ENCODE results near the gene BRMS1.
A peak's percentile ranks its signal among the peaks of the same experiment; 100 is the strongest.
"Not testable (repeated sequence)": the region's sequence is repeated elsewhere in the genome, so short reads cannot be mapped to it uniquely, and the experiment has no call there.

The BRMS1 gene

DNA sequence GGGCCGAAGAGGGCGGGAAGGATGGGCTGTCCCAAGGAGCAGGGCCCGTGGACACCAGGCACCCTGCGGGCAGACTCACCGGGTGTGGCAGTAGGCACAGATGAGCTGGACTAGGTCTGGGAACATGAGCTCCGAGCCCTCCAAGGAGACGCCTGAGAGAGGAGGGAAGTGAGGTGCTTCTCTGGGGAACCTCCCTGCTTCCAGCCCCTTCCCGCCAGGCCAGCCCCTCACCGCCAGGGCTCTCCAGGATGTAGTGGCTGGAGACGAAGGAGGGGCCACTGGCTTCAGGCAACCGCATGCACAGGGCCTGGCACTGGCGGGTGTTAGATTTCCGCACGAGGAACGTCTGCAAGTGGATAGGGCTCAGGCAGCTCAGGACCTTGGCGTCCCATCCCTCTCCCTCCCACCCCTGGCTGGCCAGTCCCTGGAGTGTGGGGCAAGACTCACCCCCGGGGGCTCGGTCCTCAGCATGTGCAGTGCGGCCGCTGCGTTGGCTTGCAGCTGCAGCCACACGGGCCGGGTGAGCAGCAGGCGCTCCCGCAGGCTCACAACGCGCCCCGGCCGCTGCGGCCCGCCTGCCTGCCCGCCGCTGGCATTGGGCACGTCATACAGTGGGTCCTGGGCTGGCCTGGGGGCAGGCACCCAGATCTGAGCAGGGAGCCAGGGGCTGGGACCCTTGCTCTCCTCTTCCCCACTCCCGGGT lies 9.2 kb downstream of the BRMS1 start:
- no peak for DNase-seq

GRCh38 chr11:66334605-66335442 lies 10.1 kb downstream of the BRMS1 start:
- no peak for DNase-seq

GRCh38 chr11:66333896-66334604 lies 10.9 kb downstream of the BRMS1 start:
- no peak for DNase-seq

DNA sequence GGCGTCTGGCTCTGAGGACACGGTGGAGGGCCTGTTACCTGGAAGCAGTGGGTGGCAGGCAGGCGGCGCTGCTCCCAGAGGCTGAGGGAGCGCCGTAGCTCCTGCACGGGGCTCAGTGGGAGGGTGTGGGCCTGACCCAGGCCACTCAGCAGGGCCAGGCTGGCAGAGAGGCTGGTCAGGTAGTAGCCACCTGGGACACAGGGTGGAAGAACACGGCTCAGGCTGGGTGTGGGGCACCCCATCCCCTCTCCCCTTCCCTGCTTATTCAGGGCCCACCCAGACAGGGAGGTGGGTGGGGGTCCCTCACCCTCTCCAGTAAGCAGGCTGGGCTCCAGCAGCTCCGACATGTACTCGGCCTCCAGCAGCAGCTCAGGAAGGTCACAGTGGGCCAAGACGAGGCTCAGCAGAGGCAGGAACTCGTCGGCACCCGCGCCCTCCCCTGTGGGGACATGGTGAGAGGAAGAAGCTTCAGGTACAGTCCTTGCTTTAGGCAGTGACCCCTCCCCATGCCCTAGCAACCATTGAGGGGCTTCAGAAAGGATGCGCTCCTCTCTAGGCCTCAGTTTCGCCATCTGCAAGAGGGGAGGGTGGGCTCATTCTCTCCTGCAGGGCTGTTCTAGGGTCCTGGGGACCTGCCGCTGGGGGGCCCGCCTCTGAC lies 11.6 kb downstream of the BRMS1 start:
- DNase-seq, result no peak

GRCh38 chr11:66332371-66333219 lies 12.3 kb downstream of the BRMS1 start:
- no peak for DNase-seq

DNA sequence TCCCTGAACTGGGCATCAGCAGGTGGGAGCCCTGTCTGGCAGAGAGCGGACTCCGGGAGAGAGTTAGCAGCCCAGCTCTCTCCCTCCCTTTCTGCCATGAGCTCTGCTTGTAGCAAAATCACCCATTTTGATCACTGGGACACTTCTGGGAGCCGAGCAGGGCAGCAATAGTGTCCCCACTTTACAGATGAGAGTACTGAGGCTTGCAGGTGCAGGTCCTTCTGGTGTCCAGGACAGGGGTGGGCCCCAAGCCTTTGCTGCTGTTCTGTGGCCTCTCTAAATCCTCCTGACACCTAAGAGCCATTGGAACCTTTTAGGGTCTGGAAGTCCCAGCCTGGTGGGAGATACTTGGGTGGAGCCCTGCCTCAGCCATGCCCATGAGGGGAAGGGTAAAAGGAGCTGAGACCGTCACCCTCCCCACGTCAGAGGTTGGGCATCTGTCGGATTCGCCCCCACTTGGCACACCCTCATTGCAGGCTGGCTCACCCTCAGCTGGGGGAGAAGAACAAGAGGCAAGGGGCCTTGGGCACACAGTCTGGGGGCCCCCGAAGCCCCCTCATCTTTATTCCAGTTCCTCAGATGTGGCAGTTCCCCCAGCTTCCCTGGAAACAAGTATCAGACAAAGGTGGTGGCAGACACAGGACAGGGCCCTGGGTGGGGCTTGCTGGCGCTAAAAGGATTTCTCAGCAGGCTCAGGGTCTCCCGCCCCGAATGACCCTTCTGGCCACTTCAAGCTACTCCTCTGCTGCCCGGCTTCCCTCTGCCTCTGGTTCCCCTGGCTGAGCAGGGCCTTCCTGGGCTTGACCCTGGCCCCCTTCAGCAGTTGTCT lies 13.1 kb downstream of the BRMS1 start:
- DNase-seq, result no peak

DNA sequence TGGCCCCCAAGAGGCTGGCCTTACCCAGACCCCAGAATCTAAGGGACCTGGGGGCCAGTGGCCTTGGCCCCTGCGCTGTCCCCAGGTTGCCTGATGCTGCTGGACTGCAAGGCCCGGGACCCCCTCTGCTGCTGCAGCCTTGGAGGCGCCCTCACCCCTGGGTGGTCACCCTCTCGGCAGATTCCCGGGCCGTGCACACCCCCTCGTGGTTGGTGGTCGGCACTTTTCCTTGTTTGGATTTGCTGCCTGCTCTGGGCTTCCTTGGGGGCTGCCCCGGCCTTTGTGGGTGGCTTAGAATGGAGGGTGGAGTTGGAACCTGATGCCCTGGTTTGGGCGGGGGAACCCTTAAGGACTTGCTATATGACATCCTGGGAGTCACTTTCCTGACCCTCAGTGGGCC lies 14.0 kb downstream of the BRMS1 start:
- no peak for DNase-seq

GRCh38 chr11:66329165-66329673 lies 15.7 kb downstream of the BRMS1 start:
- no peak for DNase-seq

DNA sequence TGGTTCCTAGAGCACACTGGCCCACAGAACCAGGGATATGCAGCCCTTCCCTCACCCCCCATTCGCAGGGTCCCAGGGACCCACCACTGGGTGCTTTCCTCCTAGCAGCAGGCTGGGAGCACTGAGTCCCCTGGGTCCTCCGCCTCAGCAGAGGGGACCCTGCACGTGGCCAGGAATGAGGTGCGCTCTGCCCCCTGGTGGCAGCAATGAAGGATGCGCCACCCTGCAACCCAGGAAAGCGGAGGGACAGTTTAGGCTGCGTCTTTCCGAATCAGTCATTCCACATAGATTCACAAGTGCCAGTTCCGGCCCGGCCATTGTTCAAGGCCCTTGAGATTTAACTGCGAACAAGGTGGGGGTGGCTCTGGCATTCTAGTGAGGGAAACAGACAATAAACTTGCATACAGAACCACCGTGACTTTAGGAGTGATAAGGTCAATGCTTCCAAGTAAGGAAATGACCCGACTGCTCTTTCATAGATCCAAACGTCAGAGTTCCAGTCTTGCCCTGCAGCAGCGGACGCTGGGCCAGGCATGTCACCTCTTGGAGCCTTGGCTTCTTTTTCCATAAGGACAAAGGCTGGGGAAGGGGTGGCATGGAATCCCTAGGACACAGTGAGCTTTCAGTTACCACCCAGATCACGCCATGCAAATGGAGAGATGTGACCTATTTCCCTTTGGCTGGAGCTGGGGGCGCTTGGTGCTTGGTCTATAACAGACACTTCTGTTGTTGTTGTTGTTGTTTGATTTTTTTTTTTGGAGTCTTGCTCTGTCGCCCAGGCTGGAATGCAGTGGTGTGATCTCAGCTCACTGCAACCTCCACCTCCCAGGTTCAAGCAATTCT lies 16.4 kb downstream of the BRMS1 start:
- DNase-seq, result peak; percentile 91

GRCh38 chr11:66328031-66328301 lies 16.9 kb downstream of the BRMS1 start:
- DNase-seq, result no peak

DNA sequence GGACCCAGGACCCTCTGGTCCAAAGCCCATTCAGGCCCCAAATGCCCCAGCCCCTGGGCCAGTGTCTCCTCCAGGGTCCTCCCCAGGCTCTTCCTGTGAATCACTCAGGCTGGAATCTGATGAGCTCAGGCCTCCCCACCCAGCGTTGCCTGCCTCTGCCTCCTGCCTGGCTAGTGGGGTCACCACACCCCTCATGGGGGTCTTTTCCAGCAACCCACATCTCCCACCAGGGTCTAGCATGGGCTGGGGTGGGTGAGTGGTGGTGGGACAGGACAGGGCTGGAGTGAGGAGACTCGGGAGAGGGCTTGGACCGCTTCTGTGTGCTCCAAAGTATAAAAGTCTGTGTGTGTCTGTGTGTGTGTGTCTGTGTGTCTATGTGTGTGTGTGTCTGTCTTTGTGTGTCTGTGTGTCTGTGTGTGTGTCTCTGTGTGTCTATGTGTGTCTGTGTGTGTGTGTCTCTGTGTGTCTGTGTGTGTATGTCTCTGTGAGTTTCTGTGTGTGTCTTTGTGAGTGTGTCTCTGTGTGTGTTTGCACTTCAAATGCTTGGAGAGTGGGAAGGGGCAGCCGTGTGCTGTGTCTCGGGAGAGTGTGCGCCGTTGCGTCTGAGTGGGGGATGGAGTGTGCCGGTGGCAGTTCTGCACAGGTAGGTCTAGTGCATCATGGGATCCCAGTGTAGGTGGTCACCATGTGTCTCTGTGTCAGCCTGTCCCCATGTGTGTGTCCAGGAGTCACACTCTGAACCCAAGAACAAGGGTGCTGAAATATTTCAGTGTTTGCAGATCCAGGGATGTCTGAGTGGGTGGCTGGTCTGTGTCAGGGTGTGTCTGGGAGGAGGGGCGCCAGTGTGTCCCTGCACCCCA lies 17.5 kb downstream of the BRMS1 start:
- DNase-seq, result no peak

- no peak for DNase-seq
Measured at GRCh38 chr11:66326261-66327111, 18.4 kb downstream of the BRMS1 start.

DNA sequence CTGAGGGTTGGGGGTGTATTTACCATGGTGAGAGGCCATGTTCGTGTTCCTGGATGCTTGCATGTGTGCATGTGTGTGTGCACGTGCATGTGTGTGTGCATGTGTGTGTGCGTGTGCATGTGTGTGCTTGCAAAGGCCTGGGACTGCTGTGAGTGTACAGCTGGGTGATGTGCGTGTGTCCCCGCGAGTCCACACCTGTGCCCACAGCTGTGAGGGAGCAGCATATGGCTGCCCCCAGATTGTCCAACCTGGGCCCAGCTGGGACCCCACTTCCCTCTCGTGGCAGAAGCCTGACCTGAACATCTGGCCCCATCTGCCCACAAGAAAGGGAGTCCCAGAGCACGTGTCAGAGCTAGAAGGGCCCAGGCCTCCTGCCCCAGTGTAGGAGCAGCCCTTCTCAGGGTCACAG lies 19.6 kb downstream of the BRMS1 start:
- no peak for DNase-seq

DNA sequence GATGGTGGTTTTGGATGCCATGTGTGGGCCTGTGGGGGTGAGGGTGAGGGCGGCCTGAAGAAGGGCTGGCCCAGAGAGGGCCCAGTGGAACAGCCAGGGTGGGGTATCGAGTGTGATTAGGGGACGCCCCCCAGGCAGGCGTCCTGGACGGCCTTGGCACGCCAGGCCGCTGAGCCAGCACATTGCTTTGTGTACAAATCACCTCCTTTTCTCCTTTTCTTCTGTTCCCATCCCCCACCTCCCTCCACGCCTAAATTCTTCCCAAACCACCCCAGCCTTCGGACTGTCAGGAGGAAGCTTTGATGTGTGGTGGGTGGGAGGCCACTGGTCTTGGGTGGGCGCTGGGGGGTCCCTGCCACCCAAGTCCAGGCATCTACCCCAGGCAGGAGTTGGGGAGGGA lies 20.2 kb downstream of the BRMS1 start:
- DNase-seq, result no peak

GRCh38 chr11:66323684-66324083 lies 21.2 kb downstream of the BRMS1 start:
- DNase-seq, result no peak

DNA sequence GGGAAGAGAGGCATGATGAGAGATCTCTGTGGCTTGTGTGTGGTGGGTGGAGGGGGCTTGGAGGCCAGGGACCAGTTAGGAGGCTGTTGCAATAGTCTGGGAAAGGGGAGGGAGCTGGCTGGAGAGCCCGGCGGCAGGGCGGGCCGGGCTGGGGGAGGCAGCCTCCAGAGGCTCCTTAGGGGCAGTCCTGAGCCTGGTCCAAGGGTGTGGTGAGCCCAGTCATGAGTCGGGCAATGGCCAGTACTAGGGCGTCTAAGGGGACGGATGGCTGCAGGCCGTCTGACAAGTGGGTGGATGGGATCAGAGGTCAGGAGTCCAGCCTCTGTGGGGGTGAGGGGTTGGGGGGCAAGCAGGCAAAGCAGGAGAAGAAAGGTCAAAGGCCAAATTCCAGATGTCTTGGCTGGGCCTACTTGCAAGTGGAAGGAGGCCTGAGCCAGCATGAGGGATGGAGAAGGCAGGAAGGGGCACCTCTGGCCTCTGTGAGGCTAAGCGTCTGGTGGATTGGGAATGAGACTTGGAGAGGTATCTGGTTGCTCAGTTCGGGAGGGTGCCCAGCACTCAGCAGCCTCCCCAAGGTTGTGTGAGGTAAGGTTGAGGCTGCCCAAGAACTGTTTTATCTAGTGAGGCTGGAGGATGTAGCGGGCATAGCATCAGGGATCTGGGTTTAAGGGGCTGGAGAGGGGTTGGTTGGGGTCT lies 22.0 kb downstream of the BRMS1 start:
- DNase-seq, result no peak

GRCh38 chr11:66321606-66322005 lies 23.3 kb downstream of the BRMS1 start:
- no peak for DNase-seq

GRCh38 chr11:66320748-66321147 lies 24.2 kb downstream of the BRMS1 start:
- DNase-seq, result not testable (repeated sequence)

All from activated CD4-positive, alpha-beta T cell treated with anti-CD3 and anti-CD28 coated beads, Interleukin-2, Interleukin-6, amounts not matched to agents 100 ng/mL and 50 ng/mL, durations not matched to agents 16 hours and 8 hours (primary cell).